ENCODE results near the gene EN1.

EN1 gene

GRCh38 chr2:118822572-118822971, 24.9 kb downstream of the EN1 start:
- Histone ChIP-seq H3K27ac (ENCODE audit: insufficient read depth, low read length, poor library complexity, severe bottlenecking) (no peak overlapping the region), H3K27me3 (replicated peaks; ENCODE audit: control insufficient read depth, insufficient read depth, low read length, poor library complexity, severe bottlenecking) (no peaks in the 10 kb centered on the region), H3K36me3 (ENCODE audit: control insufficient read depth, insufficient read depth, low read length) (no peaks in the 10 kb centered on the region), H3K9me3 (ENCODE audit: control insufficient read depth, low read length) (no peaks in the 10 kb centered on the region), H3K4me3 (ENCODE audit: insufficient read depth, low read depth, low read length, poor library complexity, severe bottlenecking) (no peak overlapping the region), H3K4me1 (ENCODE audit: control insufficient read depth, insufficient read depth, low read length, poor library complexity, severe bottlenecking) (no peaks in the 10 kb centered on the region)
- no peak for DNase-seq

GRCh38 chr2:118822015-118822414, 25.4 kb downstream of the EN1 start:
- Histone ChIP-seq H3K4me1 (ENCODE audit: control insufficient read depth, insufficient read depth, low read length, poor library complexity, severe bottlenecking) (no peaks in the 10 kb centered on the region), H3K4me3 (ENCODE audit: insufficient read depth, low read depth, low read length, poor library complexity, severe bottlenecking) (no peak overlapping the region), H3K9me3 (ENCODE audit: control insufficient read depth, low read length) (no peaks in the 10 kb centered on the region), H3K36me3 (ENCODE audit: control insufficient read depth, insufficient read depth, low read length) (no peaks in the 10 kb centered on the region), H3K27ac (ENCODE audit: insufficient read depth, low read length, poor library complexity, severe bottlenecking) (no peak overlapping the region), H3K27me3 (replicated peaks; ENCODE audit: control insufficient read depth, insufficient read depth, low read length, poor library complexity, severe bottlenecking) (no peaks in the 10 kb centered on the region)
- no peak for DNase-seq

GRCh38 chr2:118817469-118817868, 30.0 kb downstream of the EN1 start:
- H3K36me3 ChIP-seq (ENCODE audit: control insufficient read depth, insufficient read depth, low read length): no peaks in the 10 kb centered on the region
- no peak overlapping the region for H3K4me3 ChIP-seq (ENCODE audit: insufficient read depth, low read depth, low read length, poor library complexity, severe bottlenecking)
- DNase-seq: no peak
- no peaks in the 10 kb centered on the region for H3K27me3 ChIP-seq (replicated peaks; ENCODE audit: control insufficient read depth, insufficient read depth, low read length, poor library complexity, severe bottlenecking)
- H3K4me1 ChIP-seq (ENCODE audit: control insufficient read depth, insufficient read depth, low read length, poor library complexity, severe bottlenecking): no peaks in the 10 kb centered on the region
- H3K9me3 ChIP-seq (ENCODE audit: control insufficient read depth, low read length): no peaks in the 10 kb centered on the region
- no peak overlapping the region for H3K27ac ChIP-seq (ENCODE audit: insufficient read depth, low read length, poor library complexity, severe bottlenecking)

GRCh38 chr2:118816669-118817068, 30.8 kb downstream of the EN1 start:
- DNase-seq: no peak
- no peaks in the 10 kb centered on the region for H3K36me3 ChIP-seq (ENCODE audit: control insufficient read depth, insufficient read depth, low read length)
- H3K4me3 ChIP-seq (ENCODE audit: insufficient read depth, low read depth, low read length, poor library complexity, severe bottlenecking): no peak overlapping the region
- no peak overlapping the region for H3K27ac ChIP-seq (ENCODE audit: insufficient read depth, low read length, poor library complexity, severe bottlenecking)
- H3K4me1 ChIP-seq (ENCODE audit: control insufficient read depth, insufficient read depth, low read length, poor library complexity, severe bottlenecking): no peaks in the 10 kb centered on the region
- H3K9me3 ChIP-seq (ENCODE audit: control insufficient read depth, low read length): no peaks in the 10 kb centered on the region
- H3K27me3 ChIP-seq (replicated peaks; ENCODE audit: control insufficient read depth, insufficient read depth, low read length, poor library complexity, severe bottlenecking): no peaks in the 10 kb centered on the region

GRCh38 chr2:118815731-118816130, 31.7 kb downstream of the EN1 start:
- no peak for DNase-seq
- H3K9me3 ChIP-seq (ENCODE audit: control insufficient read depth, low read length): no peaks in the 10 kb centered on the region
- no peak overlapping the region for H3K27ac ChIP-seq (ENCODE audit: insufficient read depth, low read length, poor library complexity, severe bottlenecking)
- no peaks in the 10 kb centered on the region for H3K27me3 ChIP-seq (replicated peaks; ENCODE audit: control insufficient read depth, insufficient read depth, low read length, poor library complexity, severe bottlenecking)
- H3K36me3 ChIP-seq (ENCODE audit: control insufficient read depth, insufficient read depth, low read length): no peaks in the 10 kb centered on the region
- no peaks in the 10 kb centered on the region for H3K4me1 ChIP-seq (ENCODE audit: control insufficient read depth, insufficient read depth, low read length, poor library complexity, severe bottlenecking)
- no peak overlapping the region for H3K4me3 ChIP-seq (ENCODE audit: insufficient read depth, low read depth, low read length, poor library complexity, severe bottlenecking)

GRCh38 chr2:118815314-118815713, 32.1 kb downstream of the EN1 start:
- Histone ChIP-seq H3K27me3 (replicated peaks; ENCODE audit: control insufficient read depth, insufficient read depth, low read length, poor library complexity, severe bottlenecking) (no peaks in the 10 kb centered on the region), H3K4me1 (ENCODE audit: control insufficient read depth, insufficient read depth, low read length, poor library complexity, severe bottlenecking) (no peaks in the 10 kb centered on the region), H3K36me3 (ENCODE audit: control insufficient read depth, insufficient read depth, low read length) (no peaks in the 10 kb centered on the region), H3K4me3 (ENCODE audit: insufficient read depth, low read depth, low read length, poor library complexity, severe bottlenecking) (no peak overlapping the region), H3K27ac (ENCODE audit: insufficient read depth, low read length, poor library complexity, severe bottlenecking) (no peak overlapping the region), H3K9me3 (ENCODE audit: control insufficient read depth, low read length) (no peaks in the 10 kb centered on the region)
- no peak for DNase-seq

- H3K27ac ChIP-seq (ENCODE audit: insufficient read depth, low read length, poor library complexity, severe bottlenecking): no peak overlapping the region
- H3K4me3 ChIP-seq (ENCODE audit: insufficient read depth, low read depth, low read length, poor library complexity, severe bottlenecking): no peak overlapping the region
- no peak for DNase-seq
- no peaks in the 10 kb centered on the region for H3K36me3 ChIP-seq (ENCODE audit: control insufficient read depth, insufficient read depth, low read length)
- no peaks in the 10 kb centered on the region for H3K4me1 ChIP-seq (ENCODE audit: control insufficient read depth, insufficient read depth, low read length, poor library complexity, severe bottlenecking)
- no peaks in the 10 kb centered on the region for H3K9me3 ChIP-seq (ENCODE audit: control insufficient read depth, low read length)
- no peaks in the 10 kb centered on the region for H3K27me3 ChIP-seq (replicated peaks; ENCODE audit: control insufficient read depth, insufficient read depth, low read length, poor library complexity, severe bottlenecking)
These were observed 33.1 kb downstream of the EN1 start for GRCh38 chr2:118814368-118814767.

- H3K4me1 ChIP-seq (ENCODE audit: control insufficient read depth, insufficient read depth, low read length, poor library complexity, severe bottlenecking): no peaks in the 10 kb centered on the region
- no peak overlapping the region for H3K27ac ChIP-seq (ENCODE audit: insufficient read depth, low read length, poor library complexity, severe bottlenecking)
- no peaks in the 10 kb centered on the region for H3K9me3 ChIP-seq (ENCODE audit: control insufficient read depth, low read length)
- no peaks in the 10 kb centered on the region for H3K27me3 ChIP-seq (replicated peaks; ENCODE audit: control insufficient read depth, insufficient read depth, low read length, poor library complexity, severe bottlenecking)
- no peak overlapping the region for H3K4me3 ChIP-seq (ENCODE audit: insufficient read depth, low read depth, low read length, poor library complexity, severe bottlenecking)
- no peaks in the 10 kb centered on the region for H3K36me3 ChIP-seq (ENCODE audit: control insufficient read depth, insufficient read depth, low read length)
- DNase-seq: no peak
These were observed 33.7 kb downstream of the EN1 start for GRCh38 chr2:118813601-118814339.

GRCh38 chr2:118813111-118813510, 34.3 kb downstream of the EN1 start:
- no peaks in the 10 kb centered on the region for H3K27me3 ChIP-seq (replicated peaks; ENCODE audit: control insufficient read depth, insufficient read depth, low read length, poor library complexity, severe bottlenecking)

GRCh38 chr2:118812552-118812951, 34.9 kb downstream of the EN1 start:
- Histone ChIP-seq H3K27ac (ENCODE audit: insufficient read depth, low read length, poor library complexity, severe bottlenecking) (no peak overlapping the region), H3K36me3 (ENCODE audit: control insufficient read depth, insufficient read depth, low read length) (no peaks in the 10 kb centered on the region), H3K27me3 (replicated peaks; ENCODE audit: control insufficient read depth, insufficient read depth, low read length, poor library complexity, severe bottlenecking) (no peaks in the 10 kb centered on the region), H3K4me3 (ENCODE audit: insufficient read depth, low read depth, low read length, poor library complexity, severe bottlenecking) (no peak overlapping the region), H3K4me1 (ENCODE audit: control insufficient read depth, insufficient read depth, low read length, poor library complexity, severe bottlenecking) (no peaks in the 10 kb centered on the region), H3K9me3 (ENCODE audit: control insufficient read depth, low read length) (no peaks in the 10 kb centered on the region)
- DNase-seq: no peak

More at GRCh38 chr2:118813111-118813510, 34.3 kb downstream of the EN1 start:
- H3K4me1 ChIP-seq (ENCODE audit: control insufficient read depth, insufficient read depth, low read length, poor library complexity, severe bottlenecking): no peaks in the 10 kb centered on the region
- DNase-seq: no peak
- no peaks in the 10 kb centered on the region for H3K9me3 ChIP-seq (ENCODE audit: control insufficient read depth, low read length)
- H3K4me3 ChIP-seq (ENCODE audit: insufficient read depth, low read depth, low read length, poor library complexity, severe bottlenecking): no peak overlapping the region
- H3K36me3 ChIP-seq (ENCODE audit: control insufficient read depth, insufficient read depth, low read length): no peaks in the 10 kb centered on the region
- no peak overlapping the region for H3K27ac ChIP-seq (ENCODE audit: insufficient read depth, low read length, poor library complexity, severe bottlenecking)

Measured in effector memory CD4-positive, alpha-beta T cell (primary cell).